Progenitor cell of endocrine pancreas (in vitro differentiated cells): Measurements from ENCODE around the gene DZIP3. TPM values are rescaled to one million over a fixed set of nuclear protein-coding genes. Genes with fewer than 3 reads are reported as not detected.
A peak's percentile ranks its signal among the peaks of the same experiment; 100 is the strongest.

Experiments used
- DNase-seq: peaks from one replicate; pipeline ENCODE4 v3.0.0; 2021; ENCODE audit warnings: low spot score; ENCODE audit not compliant: unreplicated experiment
- H3K27ac Mint-ChIP-seq: 2 replicates; pipeline ENCODE4 v1.8.0; 2021; ENCODE audit warnings: mild to moderate bottlenecking, moderate library complexity, mixed read lengths
- H3K27me3 Mint-ChIP-seq: 2 replicates; pipeline ENCODE4 v1.8.0; 2021; ENCODE audit warnings: mixed read lengths
- H3K36me3 Mint-ChIP-seq: 2 replicates; pipeline ENCODE4 v1.8.0; 2022; ENCODE audit warnings: mixed read lengths; ENCODE audit not compliant: insufficient read depth
- H3K4me1 Mint-ChIP-seq: 2 replicates; pipeline ENCODE4 v1.8.0; 2021; ENCODE audit warnings: low read depth, mixed read lengths
- H3K4me3 Mint-ChIP-seq: 2 replicates; pipeline ENCODE4 v1.8.0; 2021; ENCODE audit warnings: low read depth, mild to moderate bottlenecking, moderate library complexity, mixed read lengths
- H3K9me3 Mint-ChIP-seq: 2 replicates; pipeline ENCODE4 v1.8.0; 2021; ENCODE audit warnings: low read depth, mixed read lengths
- total RNA-seq: library from RNA; stranded (reverse); gene quantifications from 2 replicates; pipeline ENCODE4 v1.2.1, GENCODE V29; 2021
- TF ChIP-seq, protein P1 (sequence below): fragments of 200-600 bp; sonication (generic); IDR thresholded peaks from one replicate; pipeline ENCODE4 v1.5.0; 2021; ENCODE audit warnings: antibody characterized with exemption, mild to moderate bottlenecking; ENCODE audit not compliant: unreplicated experiment

Gene DZIP3
- total RNA-seq, 1 donor from 2014 or later = 33.6 TPM

GRCh38 chr3:108548886-108549285, 40.6 kb upstream of the DZIP3 start:
- peaks cover 3% of the 10 kb centered on the region for H3K4me1 Mint-ChIP-seq
- no peak overlapping the region for H3K4me3 Mint-ChIP-seq
- TF ChIP-seq, protein P1, sequence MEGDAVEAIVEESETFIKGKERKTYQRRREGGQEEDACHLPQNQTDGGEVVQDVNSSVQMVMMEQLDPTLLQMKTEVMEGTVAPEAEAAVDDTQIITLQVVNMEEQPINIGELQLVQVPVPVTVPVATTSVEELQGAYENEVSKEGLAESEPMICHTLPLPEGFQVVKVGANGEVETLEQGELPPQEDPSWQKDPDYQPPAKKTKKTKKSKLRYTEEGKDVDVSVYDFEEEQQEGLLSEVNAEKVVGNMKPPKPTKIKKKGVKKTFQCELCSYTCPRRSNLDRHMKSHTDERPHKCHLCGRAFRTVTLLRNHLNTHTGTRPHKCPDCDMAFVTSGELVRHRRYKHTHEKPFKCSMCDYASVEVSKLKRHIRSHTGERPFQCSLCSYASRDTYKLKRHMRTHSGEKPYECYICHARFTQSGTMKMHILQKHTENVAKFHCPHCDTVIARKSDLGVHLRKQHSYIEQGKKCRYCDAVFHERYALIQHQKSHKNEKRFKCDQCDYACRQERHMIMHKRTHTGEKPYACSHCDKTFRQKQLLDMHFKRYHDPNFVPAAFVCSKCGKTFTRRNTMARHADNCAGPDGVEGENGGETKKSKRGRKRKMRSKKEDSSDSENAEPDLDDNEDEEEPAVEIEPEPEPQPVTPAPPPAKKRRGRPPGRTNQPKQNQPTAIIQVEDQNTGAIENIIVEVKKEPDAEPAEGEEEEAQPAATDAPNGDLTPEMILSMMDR = no peak
- peaks cover 2% of the 10 kb centered on the region for H3K36me3 Mint-ChIP-seq
- no peaks in the 10 kb centered on the region for H3K27me3 Mint-ChIP-seq
- DNase-seq = no peak
- H3K27ac Mint-ChIP-seq = no peak overlapping the region
- H3K9me3 Mint-ChIP-seq = no peaks in the 10 kb centered on the region

GRCh38 chr3:108552267-108553159, 37.0 kb upstream of the DZIP3 start:
- TF ChIP-seq, protein P1 = peak; percentile 65
- no peak for DNase-seq
- H3K27me3 Mint-ChIP-seq = no peaks in the 10 kb centered on the region
- H3K36me3 Mint-ChIP-seq = no peaks in the 10 kb centered on the region
- no peaks in the 10 kb centered on the region for H3K9me3 Mint-ChIP-seq
- H3K27ac Mint-ChIP-seq = peak overlapping the region; percentile 33
- no peak overlapping the region for H3K4me3 Mint-ChIP-seq
- peaks cover 31% of the 10 kb centered on the region for H3K4me1 Mint-ChIP-seq

DNA sequence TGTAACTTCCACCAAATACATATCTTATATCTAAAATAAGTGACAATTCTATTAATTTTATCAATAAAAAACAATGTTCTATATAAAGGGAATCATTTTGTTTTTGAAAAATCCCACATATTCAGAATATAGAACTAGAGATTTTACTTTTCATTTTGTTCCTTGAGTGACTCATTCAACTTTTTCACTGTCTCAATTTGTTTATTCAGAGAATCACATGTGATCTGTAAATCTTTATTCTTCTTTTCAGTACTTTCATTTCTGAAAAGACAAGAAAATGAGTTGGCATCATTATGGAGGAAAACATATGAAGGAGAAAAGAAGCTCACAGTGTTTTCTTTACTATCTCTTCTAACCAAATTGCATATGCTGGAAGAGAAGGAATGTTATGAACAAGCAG, 35.3 kb upstream of the DZIP3 start:
- TF ChIP-seq, protein P1 = no peak
- no peak overlapping the region for H3K4me3 Mint-ChIP-seq

GRCh38 chr3:108554913-108555571, 34.5 kb upstream of the DZIP3 start:
- Mint-ChIP-seq H3K9me3 (no peaks in the 10 kb centered on the region), H3K4me3 (peak overlapping the region; percentile 57), H3K4me1 (peaks cover 31% of the 10 kb centered on the region), H3K27me3 (no peaks in the 10 kb centered on the region), H3K36me3 (peaks cover 9% of the 10 kb centered on the region), H3K27ac (peak overlapping the region; percentile 94)
- TF ChIP-seq, protein P1 = no peak
- no peak for DNase-seq

More for the DNA sequence above, 35.3 kb upstream of the DZIP3 start:
- no peak for DNase-seq
- no peaks in the 10 kb centered on the region for H3K27me3 Mint-ChIP-seq
- H3K4me1 Mint-ChIP-seq = peaks cover 31% of the 10 kb centered on the region
- H3K9me3 Mint-ChIP-seq = no peaks in the 10 kb centered on the region
- H3K36me3 Mint-ChIP-seq = peaks cover 7% of the 10 kb centered on the region
- peak overlapping the region; percentile 51 for H3K27ac Mint-ChIP-seq

- H3K27me3 Mint-ChIP-seq = no peaks in the 10 kb centered on the region
- no peak overlapping the region for H3K4me3 Mint-ChIP-seq
- no peaks in the 10 kb centered on the region for H3K9me3 Mint-ChIP-seq
- TF ChIP-seq, protein P1 = no peak
- H3K36me3 Mint-ChIP-seq = peaks cover 10% of the 10 kb centered on the region
- DNase-seq = no peak
- H3K27ac Mint-ChIP-seq = peak overlapping the region; percentile 94
- peaks cover 31% of the 10 kb centered on the region for H3K4me1 Mint-ChIP-seq
Observed at GRCh38 chr3:108555966-108556581, 33.4 kb upstream of the DZIP3 start.
